PC-9 (cell line): Measurements from ENCODE around the gene ALKBH8. TPM values are rescaled to one million over a fixed set of nuclear protein-coding genes. Genes with fewer than 3 reads are reported as not detected.
"Not testable (repeated sequence)": the region's sequence is repeated elsewhere in the genome, so short reads cannot be mapped to it uniquely, and the experiment has no call there.

Experiments
- BruUV-seq: library from RNA; stranded (reverse); fragments of 400-500 nt; replicated peaks from 2 replicates; lab custom pipeline; 2021; lab: Mats Ljungman, UMichigan
- CTCF ChIA-PET: fragments of 300-600 bp; sonication (Branson Sonifier 250); formaldehyde crosslinking; loops from one replicate; lab custom pipeline; 2022; ENCODE audit warnings: antibody characterized with exemption; lab: Charles Lee
- POLR2A ChIA-PET: fragments of 300-600 bp; sonication (Branson Sonifier 250); formaldehyde crosslinking; loops from one replicate; lab custom pipeline; 2022; ENCODE audit warnings: antibody characterized with exemption; ENCODE audit not compliant: unreplicated experiment; lab: Charles Lee
- DNase-seq, 2 experiments: peaks; one replicate each; pipeline versions ENCODE4 v3.0.0 to v3.0.0-alpha.2; 2015 to 2022; ENCODE audit warnings: mixed read lengths in 1 of 2
- H2AFZ ChIP-seq: fragments of 200-600 bp; sonication (generic); 2 replicates; pipeline ENCODE4 v1.8.1; 2017; ENCODE audit warnings: antibody characterized with exemption
- H3F3A ChIP-seq: fragments of 200-600 bp; sonication (generic); 2 replicates; pipeline ENCODE4 v1.8.1; 2017; ENCODE audit warnings: antibody characterized with exemption, mild to moderate bottlenecking, low read depth; ENCODE audit not compliant: insufficient read depth
- H3K27ac ChIP-seq: fragments of 200-600 bp; sonication (generic); 2 replicates; pipeline ENCODE4 v1.6.1; 2016; ENCODE audit warnings: mixed run types
- H3K27me3 ChIP-seq: fragments of 200-600 bp; sonication (generic); 2 replicates; pipeline ENCODE4 v1.6.1; 2016; ENCODE audit warnings: low read depth, mixed run types; ENCODE audit not compliant: insufficient read depth
- H3K36me3 ChIP-seq: fragments of 200-600 bp; sonication (generic); 2 replicates; pipeline ENCODE4 v1.6.1; 2016; ENCODE audit warnings: low read depth, mixed run types
- H3K4me1 ChIP-seq: fragments of 200-600 bp; sonication (generic); replicated peaks from 2 replicates; pipeline ENCODE4 v1.6.1; 2016; ENCODE audit warnings: mixed run types; ENCODE audit not compliant: insufficient read depth
- H3K4me2 ChIP-seq: fragments of 200-600 bp; sonication (generic); 2 replicates; pipeline ENCODE4 v1.6.1; 2017; ENCODE audit warnings: mixed run types
- H3K4me3 ChIP-seq: fragments of 200-600 bp; sonication (generic); 2 replicates; pipeline ENCODE4 v1.6.1; 2016; ENCODE audit warnings: mixed run types
- H3K79me2 ChIP-seq: fragments of 200-600 bp; sonication (generic); 2 replicates; pipeline ENCODE4 v1.6.1; 2017; ENCODE audit warnings: low read depth, mixed run types
- H3K9me2 ChIP-seq: fragments of 200-600 bp; sonication (generic); 2 replicates; pipeline ENCODE4 v1.8.1; 2017; ENCODE audit warnings: mild to moderate bottlenecking; ENCODE audit not compliant: insufficient read depth
- H3K9me3 ChIP-seq: fragments of 200-600 bp; sonication (generic); 2 replicates; pipeline ENCODE4 v1.8.1; 2016; ENCODE audit warnings: low read depth; ENCODE audit not compliant: insufficient read depth
- H4K20me1 ChIP-seq: fragments of 200-600 bp; sonication (generic); 2 replicates; pipeline ENCODE4 v1.8.1; 2017; ENCODE audit not compliant: insufficient read depth
- CTCF ChIP-seq: fragments of 200-600 bp; sonication (generic); conservative IDR thresholded peaks from 2 replicates; pipeline ENCODE4 v1.6.1; 2017; ENCODE audit warnings: mixed run types, antibody characterized with exemption, mild to moderate bottlenecking, moderate library complexity
- EZH2 ChIP-seq: fragments of 200-600 bp; sonication (generic); IDR thresholded peaks from 2 replicates; pipeline ENCODE4 v1.8.0; 2017; ENCODE audit warnings: antibody characterized with exemption, low read depth
- intact Hi-C: fragments of 100-400 bp; cut with micrococcal nuclease; formaldehyde crosslinking; loops from one replicate; pipeline ENCODE4 v1.10.0; 2022; ENCODE audit not compliant: unreplicated experiment
- total RNA-seq: library from RNA; stranded (reverse); gene quantifications from 2 replicates; pipeline ENCODE4 v1.2.3, GENCODE V29; 2021

Gene ALKBH8
- total RNA-seq, 1 experiment from 2014 or later: 4.4 TPM

DNA sequence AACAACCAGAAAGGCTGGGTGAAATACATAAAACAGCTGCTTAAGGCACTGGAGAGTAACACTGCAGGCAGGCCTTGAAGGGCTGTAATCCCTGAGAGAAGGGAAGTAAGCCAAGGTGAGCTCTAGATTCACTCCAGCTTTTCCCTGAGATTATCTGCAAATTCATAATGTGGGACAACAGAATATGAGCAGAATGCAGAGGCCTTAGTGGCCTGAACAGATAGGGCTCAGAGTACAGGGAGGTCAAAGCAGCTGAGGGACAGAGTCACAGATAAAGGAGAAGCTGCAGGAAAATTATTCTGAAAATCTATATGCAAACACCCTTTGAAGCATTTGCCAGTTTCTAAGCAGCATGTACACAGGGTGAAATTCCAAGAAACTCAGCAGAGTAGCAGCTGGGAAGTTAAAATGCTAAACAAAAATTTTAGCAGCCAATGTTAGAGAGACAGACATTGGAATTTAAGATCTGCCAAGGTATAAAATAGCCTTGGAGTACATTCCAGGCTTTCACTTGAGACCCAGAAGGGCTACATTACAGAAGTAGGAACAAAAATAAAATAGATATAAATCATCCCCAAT, 59.8 kb downstream of the ALKBH8 start:
- H3F3A ChIP-seq: no peaks in the 10 kb centered on the region
- no peak overlapping the region for H2AFZ ChIP-seq
- H3K9me3 ChIP-seq: 0 out of 2 replicates have a peak, but pooled peaks cover 8% of the 10 kb centered on the region
- no TSS peak for BruUV-seq
- H4K20me1 ChIP-seq: no peaks in the 10 kb centered on the region
- H3K4me3 ChIP-seq: no peak overlapping the region
- H3K27ac ChIP-seq: no peak overlapping the region
- no peaks in the 10 kb centered on the region for H3K4me1 ChIP-seq
- DNase-seq: no peak
- ChIA-PET POLR2A (no interaction called here), CTCF (no interaction called here)
- no peaks in the 10 kb centered on the region for H3K79me2 ChIP-seq
- no peaks in the 10 kb centered on the region for H3K9me2 ChIP-seq
- no peaks in the 10 kb centered on the region for H3K27me3 ChIP-seq
- H3K36me3 ChIP-seq: peaks cover 13% of the 10 kb centered on the region; the same call in 1 of the 2 replicates
- no peak overlapping the region for H3K4me2 ChIP-seq
- no peak for TF ChIP-seq CTCF
- TF ChIP-seq EZH2: no peak
- intact Hi-C loops: no loop called here

GRCh38 chr11:107504981-107505380, 60.6 kb downstream of the ALKBH8 start:
- no TSS peak for BruUV-seq

GRCh38 chr11:107501713-107502112, 63.8 kb downstream of the ALKBH8 start:
- intact Hi-C loops: no loop called here
- no peak for TF ChIP-seq EZH2
- TF ChIP-seq CTCF: no peak
- peaks cover 13% of the 10 kb centered on the region; the same call in 1 of the 2 replicates for H3K36me3 ChIP-seq
- H3F3A ChIP-seq: no peaks in the 10 kb centered on the region
- H4K20me1 ChIP-seq: no peaks in the 10 kb centered on the region
- H3K9me3 ChIP-seq: 0 out of 2 replicates have a peak, but pooled peaks cover 8% of the 10 kb centered on the region
- no peaks in the 10 kb centered on the region for H3K9me2 ChIP-seq
- DNase-seq: no peak
- ChIA-PET POLR2A (no interaction called here), CTCF (no interaction called here)
- no peaks in the 10 kb centered on the region for H3K79me2 ChIP-seq
- no peak overlapping the region for H3K4me2 ChIP-seq
- no peak overlapping the region for H3K4me3 ChIP-seq
- no peaks in the 10 kb centered on the region for H3K27me3 ChIP-seq
- no peak overlapping the region for H2AFZ ChIP-seq
- no peaks in the 10 kb centered on the region for H3K4me1 ChIP-seq
- H3K27ac ChIP-seq: no peak overlapping the region
- BruUV-seq: no TSS peak

More at GRCh38 chr11:107504981-107505380, 60.6 kb downstream of the ALKBH8 start:
- Histone ChIP-seq H3K9me2 (no peaks in the 10 kb centered on the region), H2AFZ (no peak overlapping the region), H3F3A (no peaks in the 10 kb centered on the region), H3K4me1 (no peaks in the 10 kb centered on the region), H3K79me2 (no peaks in the 10 kb centered on the region), H3K9me3 (0 out of 2 replicates have a peak, but pooled peaks cover 8% of the 10 kb centered on the region), H3K36me3 (peaks cover 13% of the 10 kb centered on the region; the same call in 1 of the 2 replicates), H4K20me1 (no peaks in the 10 kb centered on the region), H3K27ac (no peak overlapping the region), H3K27me3 (no peaks in the 10 kb centered on the region), H3K4me2 (no peak overlapping the region), H3K4me3 (no peak overlapping the region)
- TF ChIP-seq EZH2 (no peak), CTCF (no peak)
- DNase-seq: no peak
- intact Hi-C loops: no loop called here
- ChIA-PET CTCF (no interaction called here), POLR2A (no interaction called here)

- H3K4me3 ChIP-seq, H3K27me3 ChIP-seq, H3K27ac ChIP-seq, H3K36me3 ChIP-seq, DNase-seq, intact Hi-C loops, H4K20me1 ChIP-seq, H3K9me2 ChIP-seq, CTCF ChIA-PET, H3K4me2 ChIP-seq, H2AFZ ChIP-seq, POLR2A ChIA-PET, BruUV-seq, H3K79me2 ChIP-seq, H3K9me3 ChIP-seq: not testable (repeated sequence)
- H3K4me1 ChIP-seq: peaks cover 17% of the 10 kb centered on the region
- peaks cover 12% of the 10 kb centered on the region; the same call in 1 of the 2 replicates for H3F3A ChIP-seq
Measured at GRCh38 chr11:107497371-107497770, 68.2 kb downstream of the ALKBH8 start.
